GM21786 (cell line): ENCODE results near the gene QRSL1.
"Not testable (repeated sequence)": the region's sequence is repeated elsewhere in the genome, so short reads cannot be mapped to it uniquely, and the experiment has no call there.

Source experiments
- ATAC-seq: cut with Tn5 transposase; IDR thresholded peaks from one replicate; pipeline ENCODE4 v1.9.1; 2021; ENCODE audit not compliant: unreplicated experiment

QRSL1 gene

GRCh38 chr6:106620931-106621672 lies 8.3 kb upstream of the QRSL1 start:
- ATAC-seq, result no peak

GRCh38 chr6:106622412-106622811 lies 7.0 kb upstream of the QRSL1 start:
- ATAC-seq, result no peak

GRCh38 chr6:106623039-106623438 lies 6.3 kb upstream of the QRSL1 start:
- ATAC-seq, result no peak

GRCh38 chr6:106626485-106626884 lies 2.9 kb upstream of the QRSL1 start:
- peak; percentile 45 for ATAC-seq

GRCh38 chr6:106627760-106628159 lies 1.6 kb upstream of the QRSL1 start:
- ATAC-seq, result not testable (repeated sequence)

GRCh38 chr6:106628658-106629102 lies 698 bp upstream of the QRSL1 start:
- peak; percentile 6 for ATAC-seq

GRCh38 chr6:106629859-106630163 lies 433 bp downstream of the QRSL1 start:
- no peak for ATAC-seq

- ATAC-seq, result no peak
These were observed 988 bp downstream of the QRSL1 start for GRCh38 chr6:106630366-106630765.

- ATAC-seq, result no peak
These were observed 2.0 kb downstream of the QRSL1 start for GRCh38 chr6:106631346-106631745.

- ATAC-seq, result no peak
These were observed 5.2 kb downstream of the QRSL1 start for GRCh38 chr6:106634565-106634964.

GRCh38 chr6:106637051-106637716 lies 7.8 kb downstream of the QRSL1 start:
- peak; percentile 19 for ATAC-seq

GRCh38 chr6:106637717-106638341 lies 8.5 kb downstream of the QRSL1 start:
- peak; percentile 81 for ATAC-seq

- ATAC-seq, result no peak
These were observed 10.4 kb downstream of the QRSL1 start for GRCh38 chr6:106639812-106640211.

GRCh38 chr6:106642476-106642875 lies 13.1 kb downstream of the QRSL1 start:
- no peak for ATAC-seq

GRCh38 chr6:106643061-106643460 lies 13.7 kb downstream of the QRSL1 start:
- no peak for ATAC-seq

- ATAC-seq, result peak; percentile 93
These were observed 19.4 kb downstream of the QRSL1 start for GRCh38 chr6:106648651-106649308.

- no peak for ATAC-seq
These were observed 29.1 kb downstream of the QRSL1 start for GRCh38 chr6:106658469-106658868.

GRCh38 chr6:106659859-106660258 lies 30.5 kb downstream of the QRSL1 start:
- no peak for ATAC-seq

- ATAC-seq, result no peak
These were observed 33.1 kb downstream of the QRSL1 start for GRCh38 chr6:106662458-106662857.

GRCh38 chr6:106666282-106667021 lies 37.1 kb downstream of the QRSL1 start:
- ATAC-seq, result peak; percentile 99

- ATAC-seq, result no peak
These were observed 37.6 kb downstream of the QRSL1 start for GRCh38 chr6:106667022-106667402.
